ENCODE results near the gene MFAP5.

DNA sequence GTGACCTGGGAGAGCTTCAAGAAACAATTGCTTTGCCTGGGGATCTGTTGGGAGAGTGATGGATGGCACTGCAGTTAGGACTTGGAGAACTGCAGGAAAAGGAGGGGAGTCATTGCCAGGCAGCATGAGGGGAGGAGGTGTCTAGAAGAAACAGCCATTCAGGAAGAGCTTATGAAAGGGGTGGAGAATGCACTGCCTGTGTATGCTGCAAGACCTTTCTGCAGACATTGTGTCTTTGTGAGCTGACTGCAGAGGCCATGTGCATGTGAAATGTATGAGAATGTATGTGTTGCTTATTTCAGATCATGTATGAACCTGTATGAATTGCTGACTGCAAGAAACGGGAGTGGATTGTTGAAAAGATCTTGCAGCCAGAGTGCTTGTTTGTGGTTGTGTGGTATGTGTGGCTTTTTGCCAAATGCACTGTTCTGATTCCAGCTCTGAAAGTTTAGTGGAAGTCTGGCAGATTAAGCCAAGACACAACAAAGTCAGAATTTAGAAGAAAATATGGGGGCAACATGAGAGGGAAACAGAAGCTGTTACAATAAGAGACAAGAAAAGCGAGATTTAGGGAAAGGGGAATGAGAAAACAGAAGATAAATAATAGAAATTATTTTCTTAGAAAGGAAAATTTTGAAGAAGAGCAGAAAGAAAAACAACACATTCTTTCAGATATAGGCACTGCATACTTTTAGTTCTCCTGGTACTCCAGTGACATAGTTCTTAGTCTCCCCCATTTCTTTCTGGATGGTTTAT is 25.4 kb upstream of the MFAP5 start:
- TF ChIP-seq, protein P1, sequence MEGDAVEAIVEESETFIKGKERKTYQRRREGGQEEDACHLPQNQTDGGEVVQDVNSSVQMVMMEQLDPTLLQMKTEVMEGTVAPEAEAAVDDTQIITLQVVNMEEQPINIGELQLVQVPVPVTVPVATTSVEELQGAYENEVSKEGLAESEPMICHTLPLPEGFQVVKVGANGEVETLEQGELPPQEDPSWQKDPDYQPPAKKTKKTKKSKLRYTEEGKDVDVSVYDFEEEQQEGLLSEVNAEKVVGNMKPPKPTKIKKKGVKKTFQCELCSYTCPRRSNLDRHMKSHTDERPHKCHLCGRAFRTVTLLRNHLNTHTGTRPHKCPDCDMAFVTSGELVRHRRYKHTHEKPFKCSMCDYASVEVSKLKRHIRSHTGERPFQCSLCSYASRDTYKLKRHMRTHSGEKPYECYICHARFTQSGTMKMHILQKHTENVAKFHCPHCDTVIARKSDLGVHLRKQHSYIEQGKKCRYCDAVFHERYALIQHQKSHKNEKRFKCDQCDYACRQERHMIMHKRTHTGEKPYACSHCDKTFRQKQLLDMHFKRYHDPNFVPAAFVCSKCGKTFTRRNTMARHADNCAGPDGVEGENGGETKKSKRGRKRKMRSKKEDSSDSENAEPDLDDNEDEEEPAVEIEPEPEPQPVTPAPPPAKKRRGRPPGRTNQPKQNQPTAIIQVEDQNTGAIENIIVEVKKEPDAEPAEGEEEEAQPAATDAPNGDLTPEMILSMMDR (conservative IDR thresholded peaks at IDR 0.05), result no peak
- TF ChIP-seq EZH2 (IDR thresholded peaks at IDR 0.05; ENCODE audit: low read depth), result no peak

Data from PC-9 (cell line).